SU-DHL-6 (cell line): ENCODE measurements around the gene TMEM106C.

Experiments
- H2AFZ ChIP-seq: fragments of 200-600 bp; sonication (generic); 2 replicates; pipeline ENCODE4 v1.6.1; 2014; ENCODE audit warnings: low read depth, mild to moderate bottlenecking, moderate library complexity, mixed read lengths, antibody characterized with exemption, low read length; ENCODE audit not compliant: severe bottlenecking
- H3F3A ChIP-seq: fragments of 200-600 bp; shearing (Covaris generic); 2 replicates; pipeline ENCODE4 v1.6.0; 2016; ENCODE audit warnings: antibody characterized with exemption, mild to moderate bottlenecking; ENCODE audit not compliant: insufficient read depth
- H3K27ac ChIP-seq: fragments of 200-600 bp; sonication (generic); 2 replicates; pipeline ENCODE4 v1.5.1; 2016; ENCODE audit warnings: low read depth, mild to moderate bottlenecking, low read length, moderate library complexity, mixed read lengths
- H3K27me3 ChIP-seq: fragments of 200-600 bp; sonication (generic), shearing (Covaris generic); 2 replicates; pipeline ENCODE4 v1.6.0; 2014; ENCODE audit warnings: mild to moderate bottlenecking, low read length
- H3K36me3 ChIP-seq: fragments of 200-600 bp; sonication (generic); 2 replicates; pipeline ENCODE4 v1.6.1; 2014; ENCODE audit warnings: mild to moderate bottlenecking, low read length, mixed read lengths
- H3K4me2 ChIP-seq: fragments of 300-600, 200-600 bp; shearing (Covaris generic), sonication (generic); 2 replicates; pipeline ENCODE4 v1.6.0; 2014; ENCODE audit warnings: low read length, low read depth, mild to moderate bottlenecking; ENCODE audit not compliant: poor library complexity, severe bottlenecking
- H3K4me3 ChIP-seq: fragments of 200-600 bp; sonication (generic); 2 replicates; pipeline ENCODE4 v1.5.1; 2014; ENCODE audit warnings: antibody characterized with exemption, low read length, mild to moderate bottlenecking, mixed read lengths; ENCODE audit not compliant: insufficient read depth, poor library complexity, severe bottlenecking
- H3K79me2 ChIP-seq: fragments of 200-600 bp; sonication (generic); 2 replicates; pipeline ENCODE4 v1.6.1; 2014; ENCODE audit warnings: mild to moderate bottlenecking, low read length, moderate library complexity; ENCODE audit not compliant: insufficient read depth
- H3K9ac ChIP-seq: fragments of 200-600 bp; sonication (generic); 2 replicates; pipeline ENCODE4 v1.7.0; 2014; ENCODE audit warnings: mild to moderate bottlenecking, low read length
- H3K9me2 ChIP-seq: fragments of 200-600 bp; sonication (generic); replicated peaks from 2 replicates; pipeline ENCODE4 v1.6.1; 2014; ENCODE audit warnings: low read length; ENCODE audit not compliant: insufficient read depth
- H3K9me3 ChIP-seq: fragments of 200-600 bp; sonication (generic); 2 replicates; pipeline ENCODE4 v1.6.1; 2014; ENCODE audit warnings: low read length, mixed read lengths; ENCODE audit not compliant: insufficient read depth
- H4K20me1 ChIP-seq: fragments of 200-600 bp; sonication (generic); 2 replicates; pipeline ENCODE4 v1.6.1; 2014; ENCODE audit warnings: low read depth, mild to moderate bottlenecking, antibody characterized with exemption, low read length, moderate library complexity, mixed read lengths
- CTCF ChIP-seq: fragments of 200-600 bp; sonication (generic); IDR thresholded peaks from one replicate; pipeline ENCODE4 v1.5.1; 2017; ENCODE audit warnings: antibody characterized with exemption, mild to moderate bottlenecking, low read length, moderate library complexity; ENCODE audit not compliant: insufficient read depth, poor library complexity, severe bottlenecking
- EZH2phosphoT487 ChIP-seq: fragments of 200-600 bp; sonication (generic), shearing (Covaris generic); conservative IDR thresholded peaks from 2 replicates; pipeline ENCODE4 v1.6.1; 2018; ENCODE audit warnings: mild to moderate bottlenecking, antibody characterized with exemption, low read length, moderate library complexity, mixed read lengths

Gene TMEM106C

GRCh38 chr12:48000878-48001504, 37.6 kb downstream of the TMEM106C start:
- TF ChIP-seq EZH2phosphoT487 (no peak), CTCF (no peak)
- H3K36me3 ChIP-seq, result no peaks in the 10 kb centered on the region
- no peaks in the 10 kb centered on the region for H3K9me3 ChIP-seq
- H3K27me3 ChIP-seq, result no peaks in the 10 kb centered on the region
- H3K79me2 ChIP-seq, result no peaks in the 10 kb centered on the region
- no peak overlapping the region for H2AFZ ChIP-seq
- H3K27ac ChIP-seq, result no peak overlapping the region
- no peak overlapping the region for H3K4me2 ChIP-seq
- no peaks in the 10 kb centered on the region for H3F3A ChIP-seq
- H3K9me2 ChIP-seq, result no peaks in the 10 kb centered on the region
- H4K20me1 ChIP-seq, result no peaks in the 10 kb centered on the region
- no peak overlapping the region for H3K4me3 ChIP-seq
- H3K9ac ChIP-seq, result no peak overlapping the region

- H3K4me3 ChIP-seq, result no peak overlapping the region
- no peak overlapping the region for H3K9ac ChIP-seq
- H2AFZ ChIP-seq, result no peak overlapping the region
- no peak overlapping the region for H3K4me2 ChIP-seq
- H4K20me1 ChIP-seq, result no peaks in the 10 kb centered on the region
- H3K9me3 ChIP-seq, result no peaks in the 10 kb centered on the region
- H3K27ac ChIP-seq, result no peak overlapping the region
- no peaks in the 10 kb centered on the region for H3K9me2 ChIP-seq
- H3K79me2 ChIP-seq, result no peaks in the 10 kb centered on the region
- H3F3A ChIP-seq, result no peaks in the 10 kb centered on the region
- TF ChIP-seq CTCF (no peak), EZH2phosphoT487 (no peak)
- H3K36me3 ChIP-seq, result no peaks in the 10 kb centered on the region
- H3K27me3 ChIP-seq, result no peaks in the 10 kb centered on the region
Observed at GRCh38 chr12:48001505-48002413, 38.4 kb downstream of the TMEM106C start.

- no peaks in the 10 kb centered on the region for H3K9me2 ChIP-seq
- no peak overlapping the region for H3K4me3 ChIP-seq
- no peaks in the 10 kb centered on the region for H4K20me1 ChIP-seq
- H3K9ac ChIP-seq, result no peak overlapping the region
- H3K27ac ChIP-seq, result no peak overlapping the region
- no peaks in the 10 kb centered on the region for H3K36me3 ChIP-seq
- H2AFZ ChIP-seq, result no peak overlapping the region
- no peak overlapping the region for H3K4me2 ChIP-seq
- no peaks in the 10 kb centered on the region for H3K79me2 ChIP-seq
- H3F3A ChIP-seq, result no peaks in the 10 kb centered on the region
- TF ChIP-seq CTCF (no peak), EZH2phosphoT487 (no peak)
- H3K9me3 ChIP-seq, result no peaks in the 10 kb centered on the region
- no peaks in the 10 kb centered on the region for H3K27me3 ChIP-seq
Observed at GRCh38 chr12:48002414-48002730, 39.0 kb downstream of the TMEM106C start.
